ENCODE measurements around the gene SPNS3.

Gene SPNS3

DNA sequence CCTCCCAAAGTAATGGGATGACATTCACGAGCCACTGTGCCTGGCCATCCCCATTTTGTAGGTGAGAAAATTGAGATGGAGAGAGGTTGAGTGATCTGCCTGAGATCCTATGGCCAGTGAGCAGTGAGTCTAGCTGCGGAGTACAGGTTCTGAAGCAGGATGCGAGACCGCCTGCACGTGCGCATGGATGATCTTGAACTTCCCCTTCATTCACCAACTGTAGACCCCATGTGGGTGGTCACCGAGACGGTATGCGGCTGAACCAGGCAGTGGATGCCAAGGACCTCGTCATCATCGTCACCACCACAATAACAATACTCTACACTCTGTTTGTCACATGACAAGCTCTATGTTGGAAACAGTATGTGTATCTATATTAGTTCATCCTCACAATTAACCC is 6.2 kb upstream of the SPNS3 start:
- no peak for DNase-seq

DNA sequence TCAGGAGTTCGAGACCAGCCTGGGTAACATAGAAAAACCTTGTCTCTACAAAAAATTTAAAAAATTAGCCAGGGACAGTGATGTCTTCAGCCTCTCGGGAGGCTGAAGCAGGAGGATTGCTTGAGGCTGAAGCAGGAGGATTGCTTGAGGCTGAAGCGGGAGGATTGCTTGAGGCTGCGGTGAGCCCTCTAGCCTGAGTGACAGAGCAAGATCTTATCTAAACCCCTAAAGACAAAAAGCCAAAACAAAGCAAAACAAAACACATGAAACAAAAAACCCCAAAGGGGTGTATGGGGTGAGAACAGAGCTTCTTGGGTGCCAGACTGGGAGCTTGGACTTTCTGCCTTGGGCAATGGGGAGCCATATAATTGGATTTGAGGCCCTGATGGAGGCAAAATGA is 2.6 kb downstream of the SPNS3 start:
- no peak for DNase-seq

DNA sequence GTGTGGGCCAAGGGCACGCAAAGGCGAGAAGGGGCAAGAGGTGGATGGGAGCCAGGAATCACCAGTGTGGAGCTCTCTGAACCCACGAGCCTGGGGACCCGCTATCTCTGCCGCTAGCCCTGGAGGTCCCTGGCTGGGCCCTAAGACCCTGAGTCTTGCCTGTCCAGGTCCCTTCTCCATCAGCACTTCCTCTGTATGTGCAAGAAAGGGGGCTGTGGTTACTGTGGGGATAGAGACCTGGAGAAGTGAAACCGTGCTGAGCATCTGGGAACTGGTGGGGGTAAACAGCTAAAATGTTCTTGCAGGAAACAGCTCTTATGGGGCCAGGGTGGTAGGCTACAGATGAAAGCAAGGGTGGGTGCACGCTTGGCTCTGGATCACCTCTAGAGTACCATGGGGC is 3.1 kb downstream of the SPNS3 start:
- no peak for DNase-seq

DNA sequence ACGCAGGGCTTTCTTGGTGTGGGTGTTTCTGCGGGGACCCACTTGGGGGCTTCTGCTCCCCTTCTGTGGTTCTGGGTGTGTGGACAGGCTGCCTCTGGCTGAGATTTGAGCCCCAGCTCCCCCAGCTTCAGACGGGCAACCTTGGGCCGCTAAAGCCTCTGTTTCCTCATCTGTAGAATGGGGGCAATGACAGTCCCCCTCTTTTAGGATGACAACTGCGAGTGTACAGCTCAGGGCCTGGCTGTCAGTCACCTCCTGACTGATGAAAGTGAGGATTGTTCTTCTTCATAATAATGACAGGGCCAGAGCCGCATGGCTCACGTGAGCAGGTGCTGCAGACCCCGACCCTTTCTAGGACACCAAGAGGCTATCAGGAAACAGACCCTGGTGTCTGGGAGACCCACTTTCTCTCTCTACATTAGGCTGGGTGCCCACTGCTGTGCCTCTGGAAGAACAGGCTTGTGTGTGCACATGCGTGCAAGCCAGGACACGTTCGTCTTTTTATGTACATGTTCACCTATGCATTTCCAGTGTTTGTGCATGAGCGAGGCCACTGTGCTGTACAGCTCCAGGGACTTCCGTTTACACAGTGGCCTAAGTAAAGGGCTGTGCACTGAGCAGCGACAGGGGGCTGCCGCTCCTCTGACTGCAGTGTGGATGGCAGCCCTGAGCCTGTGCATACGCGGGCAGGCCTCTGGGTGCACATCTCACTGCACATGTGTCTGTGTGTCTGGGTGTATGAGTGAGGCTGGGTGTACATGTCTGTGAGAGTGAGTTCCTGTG is 4.6 kb downstream of the SPNS3 start:
- DNase-seq, result no peak

DNA sequence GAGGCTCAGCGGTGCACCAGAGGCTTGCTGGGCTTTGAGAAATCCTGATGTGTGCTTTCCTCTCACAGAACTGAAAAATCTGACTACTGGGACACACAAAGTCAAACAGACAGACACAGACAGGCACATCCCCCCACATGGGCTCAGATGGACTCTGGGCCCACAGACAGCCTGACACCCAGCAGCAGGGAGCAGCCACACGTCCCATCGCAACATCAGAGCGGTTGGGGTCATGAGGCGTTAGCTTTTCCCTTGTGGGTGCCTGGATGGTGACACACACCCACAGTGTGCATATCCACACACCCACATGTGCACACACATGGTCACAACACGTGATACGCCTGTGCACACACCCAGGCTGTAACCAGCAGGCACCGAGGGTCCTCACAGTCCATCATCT is 6.3 kb downstream of the SPNS3 start:
- DNase-seq, result no peak

DNA sequence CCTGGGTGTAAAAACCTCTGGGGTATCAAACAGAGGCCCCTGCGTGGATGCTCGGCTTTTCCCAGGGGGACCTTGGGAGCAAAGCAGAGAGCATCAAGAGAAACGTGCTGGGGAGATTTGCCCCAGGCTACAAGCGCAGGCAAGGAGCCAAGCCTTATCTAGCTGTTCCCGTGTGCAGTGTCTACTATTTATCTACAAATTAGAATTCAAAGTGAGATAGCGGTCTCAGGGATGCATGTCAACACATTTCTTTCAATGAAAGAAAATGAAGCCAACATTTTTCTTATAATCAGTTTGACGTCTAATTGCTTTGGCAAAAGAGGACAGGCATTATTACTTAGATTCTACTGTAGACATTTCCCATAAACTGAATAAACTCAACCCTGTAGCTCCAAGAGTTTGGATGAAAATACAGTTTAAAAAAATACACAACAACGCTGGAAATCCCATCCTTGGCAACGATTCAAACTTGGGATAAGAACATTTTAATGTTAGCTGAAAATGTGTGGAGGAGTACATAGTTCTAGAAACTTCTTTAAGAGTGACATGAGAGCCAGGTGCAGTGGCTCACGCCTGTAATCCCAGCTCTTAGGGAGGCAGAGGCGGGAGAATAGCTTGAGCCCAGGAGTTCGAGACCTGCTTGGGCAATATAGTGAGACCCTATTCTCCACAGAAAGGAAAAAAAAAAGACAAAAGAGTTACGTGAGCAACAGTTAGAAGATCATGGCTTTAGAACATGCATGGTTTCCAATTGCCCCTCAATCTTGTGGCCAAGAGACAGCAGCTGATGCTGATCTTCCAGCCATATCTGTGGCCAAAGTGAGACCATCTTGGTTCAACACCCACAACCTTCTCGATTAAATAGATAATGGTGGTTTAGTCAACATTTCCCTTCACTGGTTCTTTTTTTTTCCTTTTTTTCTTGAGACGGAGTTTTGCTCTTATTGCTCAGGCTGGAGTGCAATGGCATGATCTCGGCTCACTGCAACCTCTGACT is 7.2 kb downstream of the SPNS3 start:
- peak; percentile 34 for DNase-seq

DNA sequence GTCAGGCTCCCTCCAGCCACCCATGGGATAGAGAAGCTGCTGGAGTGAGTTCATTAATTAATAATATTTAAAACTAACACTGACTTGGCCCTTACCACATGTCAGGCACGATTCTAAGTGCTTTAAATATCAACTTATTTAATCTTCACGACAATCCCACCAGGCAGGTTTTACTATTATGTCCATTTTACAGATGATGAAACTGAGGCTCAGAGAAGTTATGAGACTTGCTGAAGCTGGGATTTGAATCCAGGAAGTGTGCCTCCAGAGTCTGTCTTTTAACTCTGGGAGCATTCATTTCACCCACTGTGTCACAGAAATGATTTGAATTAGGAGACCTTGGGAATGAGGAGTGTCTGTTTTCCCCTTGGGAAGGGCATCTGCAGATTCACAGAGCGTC is 8.8 kb downstream of the SPNS3 start:
- no peak for DNase-seq

DNA sequence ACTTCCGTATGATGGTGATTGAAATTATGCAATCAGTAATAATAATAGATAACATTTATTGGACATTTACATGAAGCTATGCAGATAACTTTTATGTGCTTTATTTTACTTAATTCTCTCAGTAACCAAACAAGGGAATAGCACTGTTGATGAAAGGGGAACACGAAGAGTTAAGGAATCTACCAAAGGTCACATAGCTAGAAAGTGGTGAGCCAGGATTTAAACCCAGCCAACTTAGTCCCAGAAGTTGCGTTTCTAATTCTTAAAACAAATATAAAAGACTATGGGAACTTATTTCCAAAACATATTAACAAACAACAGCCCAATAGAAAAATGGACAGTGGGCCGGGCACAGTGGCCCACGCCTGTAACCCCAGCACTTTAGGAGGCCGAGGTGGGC is 9.7 kb downstream of the SPNS3 start:
- no peak for DNase-seq

DNA sequence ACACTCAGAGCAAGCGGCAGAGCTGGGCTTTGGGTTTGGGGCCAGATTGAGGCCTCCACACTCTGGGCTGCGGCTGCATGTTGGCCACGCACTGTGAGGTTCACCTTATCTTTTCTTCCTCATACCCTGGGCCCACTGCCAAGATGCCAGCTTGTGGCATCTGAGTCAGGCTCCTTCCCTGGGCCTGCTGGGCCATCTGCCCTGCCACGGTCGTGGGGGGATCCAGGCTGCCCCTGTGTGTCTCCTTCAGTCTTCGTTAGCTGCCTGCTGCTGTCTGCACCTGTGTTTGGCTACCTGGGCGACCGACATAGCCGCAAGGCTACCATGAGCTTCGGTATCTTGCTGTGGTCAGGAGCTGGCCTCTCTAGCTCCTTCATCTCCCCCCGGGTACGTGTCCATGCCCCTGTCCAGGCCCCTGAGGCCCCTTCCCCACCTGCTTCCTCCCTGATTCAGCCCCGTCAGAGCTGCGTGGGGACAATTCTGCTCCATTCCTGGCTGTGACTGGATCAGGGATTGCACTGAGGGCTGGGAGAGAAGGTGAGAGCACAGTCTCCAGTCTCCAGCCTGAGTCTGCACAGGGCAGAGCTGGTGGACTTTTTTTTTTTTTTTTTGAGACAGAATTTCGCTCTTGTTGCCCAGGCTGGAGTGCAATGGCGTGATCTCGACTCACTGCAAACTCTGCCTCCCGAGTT is 11.2 kb downstream of the SPNS3 start:
- DNase-seq, result peak; percentile 45

DNA sequence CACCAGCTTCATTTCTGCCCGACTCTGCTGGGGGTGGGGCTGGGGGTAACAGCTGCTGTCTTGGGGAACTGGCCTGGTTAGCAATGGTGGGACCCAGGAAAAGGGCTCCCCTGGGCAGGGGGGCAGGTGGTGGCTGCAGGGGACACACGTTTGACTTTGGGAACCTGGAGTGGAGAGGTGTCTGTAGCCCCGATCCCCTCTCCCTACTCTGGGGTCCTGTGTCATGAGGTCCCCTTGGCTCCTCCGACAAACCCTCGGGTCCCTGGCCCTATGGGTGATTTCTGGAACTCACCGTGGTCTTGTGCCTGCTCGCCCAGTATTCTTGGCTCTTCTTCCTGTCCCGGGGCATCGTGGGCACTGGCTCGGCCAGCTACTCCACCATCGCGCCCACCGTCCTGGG is 12.0 kb downstream of the SPNS3 start:
- DNase-seq, result no peak

DNA sequence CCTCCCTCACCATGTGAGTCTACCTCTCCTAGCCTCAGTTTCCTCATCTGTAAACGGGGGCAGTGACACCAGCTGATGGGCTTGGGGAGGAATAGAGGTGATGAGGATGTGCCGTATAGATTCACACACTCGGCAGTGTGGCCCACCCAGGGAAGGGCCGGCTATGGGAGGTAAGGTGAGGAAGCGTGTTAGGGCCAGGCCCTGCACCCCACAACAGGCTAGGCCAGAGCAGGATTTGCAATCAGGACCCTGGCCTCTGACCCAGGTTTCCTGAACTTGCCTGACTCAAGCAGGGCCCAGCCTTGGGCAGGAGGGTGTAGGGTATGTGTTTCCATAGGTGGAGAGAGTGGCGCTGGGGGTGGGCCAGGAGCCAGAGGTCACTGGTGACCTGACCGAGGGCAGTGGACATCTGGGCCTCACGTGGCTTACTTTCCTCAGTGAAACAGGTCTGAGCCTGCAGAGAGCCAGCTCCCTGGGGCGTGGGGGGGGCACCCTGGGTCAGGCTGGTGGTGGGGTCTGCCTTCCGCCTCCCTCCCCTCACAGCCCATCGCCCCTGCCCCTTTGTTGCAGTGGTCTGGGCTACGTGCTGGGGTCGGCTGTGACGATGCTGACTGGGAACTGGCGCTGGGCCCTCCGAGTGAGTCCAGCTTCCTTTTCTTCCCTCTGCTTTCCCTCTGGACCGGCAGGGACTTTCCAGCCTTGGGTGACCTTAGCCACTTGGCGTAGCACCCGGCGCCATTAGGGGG is 12.8 kb downstream of the SPNS3 start:
- DNase-seq, result no peak

DNA sequence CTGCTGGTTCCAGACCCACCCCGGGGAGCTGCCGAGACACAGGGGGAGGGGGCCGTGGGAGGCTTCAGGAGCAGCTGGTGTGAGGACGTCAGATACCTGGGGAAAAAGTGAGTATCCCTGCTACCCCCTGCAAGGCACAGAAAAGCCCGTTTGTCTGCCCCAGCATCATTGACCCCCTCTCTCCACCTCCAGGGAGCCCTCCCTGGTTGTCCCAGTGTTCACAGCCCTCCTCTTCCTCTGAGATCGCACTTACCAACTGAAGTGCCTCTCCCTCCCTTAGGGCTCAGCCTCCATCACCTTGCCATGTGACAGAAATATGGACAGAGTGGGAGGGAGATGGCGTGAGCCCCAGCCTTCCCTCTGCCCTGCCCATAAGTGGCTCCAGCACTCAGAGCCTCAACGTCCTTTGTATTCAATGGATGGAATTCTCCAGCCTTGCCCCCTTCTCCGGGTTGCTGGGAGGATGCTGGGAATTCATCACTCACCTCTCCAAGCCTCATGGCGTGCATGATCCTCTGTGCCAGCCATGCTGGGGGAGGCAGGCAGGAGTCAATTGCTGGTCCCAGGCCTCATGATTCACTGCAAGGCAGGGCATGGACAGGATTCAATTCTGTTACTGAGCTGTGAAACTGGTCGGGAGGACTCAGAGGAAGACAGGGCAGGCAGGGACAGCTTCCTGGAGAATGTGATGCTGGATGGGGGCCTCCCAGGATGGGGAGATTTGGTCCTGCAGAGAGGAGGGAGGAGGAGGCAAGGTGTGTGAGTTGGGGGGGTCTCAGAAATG is 14.6 kb downstream of the SPNS3 start:
- no peak for DNase-seq

DNA sequence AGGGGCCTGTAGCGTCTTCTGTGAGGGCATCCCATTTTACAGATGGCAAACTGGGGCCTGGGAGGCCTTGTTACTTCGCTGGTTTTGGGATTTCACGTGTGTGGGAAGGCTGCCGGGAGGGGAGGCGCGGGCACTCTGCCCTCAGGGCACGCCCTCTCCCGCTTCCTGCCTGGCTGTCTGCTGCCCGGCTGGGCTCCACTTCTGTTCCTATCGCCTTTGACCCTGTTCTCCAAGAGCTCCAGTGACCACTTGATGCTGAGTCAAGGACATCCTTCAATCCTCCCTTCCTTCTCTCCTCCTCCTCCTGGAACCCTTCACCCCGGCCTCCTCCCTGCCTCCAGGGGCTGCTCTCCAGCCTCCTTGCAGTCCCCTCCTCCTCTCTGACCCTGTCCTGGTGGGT is 16.0 kb downstream of the SPNS3 start:
- DNase-seq, result peak; percentile 7

DNA sequence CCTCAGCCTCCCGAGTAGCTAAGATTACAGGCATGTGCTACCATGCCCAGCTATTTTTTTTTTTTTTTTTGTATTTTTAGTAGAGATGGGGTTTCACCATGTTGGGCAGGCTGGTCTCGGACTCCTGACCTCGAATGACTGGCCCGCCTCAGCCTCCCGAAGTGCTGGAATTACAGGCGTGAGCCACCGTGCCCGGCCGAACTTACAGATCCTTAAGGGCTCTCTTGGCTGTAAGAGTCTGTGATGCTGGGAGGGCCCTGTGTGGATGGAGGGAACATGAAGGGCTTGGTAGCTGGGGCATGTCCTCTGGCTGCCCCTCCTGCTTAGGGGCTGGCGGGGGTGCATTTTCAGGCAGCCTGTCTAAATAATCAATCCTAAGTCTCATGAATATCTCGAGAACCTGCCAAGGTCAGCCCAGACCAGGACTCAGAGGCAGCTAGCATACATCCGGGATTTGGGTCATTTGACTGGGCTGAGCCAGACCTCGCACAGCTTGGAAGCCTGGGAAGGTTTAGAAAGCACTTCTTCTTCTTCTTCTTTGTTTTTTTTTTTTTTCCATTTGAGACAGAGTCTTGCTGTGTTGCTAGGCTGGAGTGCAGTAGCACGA is 17.1 kb downstream of the SPNS3 start:
- no peak for DNase-seq

DNA sequence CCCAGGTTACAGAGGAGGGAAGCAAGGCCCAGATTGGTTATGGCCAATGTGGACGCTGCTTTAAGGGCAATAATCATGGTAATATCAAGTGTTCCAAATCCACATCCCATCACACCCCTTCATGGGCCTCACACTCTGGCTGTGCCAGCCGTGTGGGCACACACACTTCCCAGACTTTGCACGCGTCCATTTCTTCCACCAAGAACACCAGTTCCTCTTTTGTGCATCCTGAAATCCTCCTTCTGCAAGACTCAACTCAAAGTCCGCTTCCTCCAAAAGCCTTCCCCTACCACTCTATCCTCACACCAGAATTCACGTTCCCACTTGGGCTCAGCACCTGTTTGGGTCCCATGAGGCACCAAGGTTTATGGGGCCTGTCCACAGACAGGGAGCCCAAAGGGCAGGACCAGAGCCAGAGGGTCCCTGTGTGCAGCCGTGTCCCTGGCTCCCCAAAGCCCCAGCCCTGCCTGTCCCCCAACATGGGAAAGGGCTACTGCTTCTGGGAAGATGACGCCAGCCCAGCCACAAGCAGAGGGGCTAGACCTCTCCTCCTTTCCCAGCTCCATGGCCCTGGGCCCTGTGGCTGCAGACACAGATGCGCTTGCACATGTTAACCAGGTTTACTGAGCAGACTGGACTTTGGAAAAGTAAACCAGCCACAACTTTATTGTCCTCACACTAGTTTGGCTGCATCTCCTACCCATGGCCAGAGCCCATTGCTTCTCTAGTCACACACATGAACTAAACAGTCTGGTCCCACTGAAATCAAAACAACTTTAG is 20.3 kb downstream of the SPNS3 start:
- DNase-seq, result no peak

DNA sequence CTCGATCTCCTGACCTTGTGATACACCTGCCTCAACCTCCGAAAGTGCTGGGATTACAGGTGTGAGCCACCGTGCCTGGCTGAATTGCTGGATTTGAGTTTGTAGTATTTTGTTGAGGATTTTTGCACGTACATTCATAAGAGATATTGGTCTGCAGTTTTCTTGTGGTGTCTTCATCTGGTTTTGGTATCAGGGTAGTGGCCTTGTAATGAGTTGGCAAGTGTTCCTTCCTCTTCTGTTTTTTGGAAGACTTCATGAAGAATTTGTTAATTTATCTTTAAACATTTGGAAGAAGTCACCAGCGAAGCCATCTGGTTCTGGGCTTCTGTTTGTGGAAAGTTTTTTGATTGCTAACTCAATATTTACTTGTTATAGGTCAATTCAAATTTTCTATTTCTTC is 26.9 kb downstream of the SPNS3 start:
- DNase-seq, result no peak

DNA sequence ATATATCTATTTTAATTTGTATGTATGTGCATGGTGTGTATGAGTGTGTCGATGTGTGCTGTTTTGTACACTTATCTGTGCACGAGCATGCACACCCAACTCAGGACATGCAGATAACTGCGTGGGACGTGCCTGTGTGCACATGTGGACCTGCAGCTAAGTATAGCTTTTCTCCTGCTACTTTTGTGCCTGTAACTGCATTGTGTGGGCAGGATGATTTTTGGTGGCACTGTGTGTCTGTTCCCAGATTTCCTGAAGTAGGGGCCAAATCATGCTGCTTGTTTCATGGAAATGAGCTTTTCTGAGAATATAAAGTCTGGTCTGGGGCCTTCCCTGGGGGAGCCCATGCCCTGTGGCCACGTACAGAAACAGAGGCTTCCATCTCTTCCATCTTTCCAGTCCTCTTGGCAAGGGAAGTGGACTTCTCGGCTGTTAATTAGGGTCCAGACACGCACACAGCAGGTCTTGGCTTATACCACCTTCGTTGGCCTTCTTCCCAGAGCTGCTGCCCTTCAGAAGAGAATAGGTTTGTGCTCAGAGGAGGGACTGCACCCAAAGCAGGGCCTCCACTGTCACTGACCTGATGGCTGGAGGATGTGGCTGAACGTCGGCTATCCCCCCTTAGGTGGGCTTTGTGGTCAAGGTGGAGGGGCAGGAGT is 30.2 kb downstream of the SPNS3 start:
- DNase-seq, result peak; percentile 38

DNA sequence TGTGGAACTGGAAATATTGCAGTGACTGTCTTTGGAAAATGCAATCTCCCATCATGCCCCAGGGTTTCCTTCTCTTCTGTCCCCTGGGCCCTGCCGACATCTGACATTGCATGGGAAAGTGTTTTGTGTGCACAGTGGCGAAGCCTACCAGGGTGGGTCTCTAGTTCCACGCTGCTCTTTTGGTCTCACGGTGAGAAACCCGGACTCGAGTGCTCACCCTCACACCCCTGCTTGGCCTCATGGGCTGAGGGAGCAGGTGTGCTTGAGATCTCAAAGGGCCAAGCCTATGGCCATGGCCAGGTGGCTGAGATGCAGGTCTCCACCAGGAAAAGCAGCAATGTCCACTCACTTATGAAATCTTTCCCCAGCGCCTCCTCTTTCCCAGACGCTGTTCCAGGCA is 32.0 kb downstream of the SPNS3 start:
- DNase-seq, result no peak

DNA sequence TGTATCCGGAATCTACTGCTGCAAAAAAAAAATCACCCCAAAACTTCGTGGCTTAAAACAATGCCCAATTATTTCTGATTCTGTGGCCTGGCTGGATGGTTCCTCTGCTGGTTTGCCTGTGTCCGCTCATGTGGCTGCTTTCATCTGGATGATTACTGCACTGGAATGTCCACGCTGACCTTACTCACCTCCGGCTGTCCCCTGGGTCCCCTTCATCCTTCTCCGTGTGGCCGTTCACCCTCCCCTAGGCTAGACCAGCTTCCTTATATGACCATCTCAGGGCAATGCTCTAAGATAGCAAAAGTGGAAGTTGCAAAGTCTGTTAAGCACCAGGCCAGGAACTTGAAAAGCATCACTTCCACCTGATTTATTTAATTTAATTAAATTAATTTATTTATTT is 33.5 kb downstream of the SPNS3 start:
- no peak for DNase-seq

DNA sequence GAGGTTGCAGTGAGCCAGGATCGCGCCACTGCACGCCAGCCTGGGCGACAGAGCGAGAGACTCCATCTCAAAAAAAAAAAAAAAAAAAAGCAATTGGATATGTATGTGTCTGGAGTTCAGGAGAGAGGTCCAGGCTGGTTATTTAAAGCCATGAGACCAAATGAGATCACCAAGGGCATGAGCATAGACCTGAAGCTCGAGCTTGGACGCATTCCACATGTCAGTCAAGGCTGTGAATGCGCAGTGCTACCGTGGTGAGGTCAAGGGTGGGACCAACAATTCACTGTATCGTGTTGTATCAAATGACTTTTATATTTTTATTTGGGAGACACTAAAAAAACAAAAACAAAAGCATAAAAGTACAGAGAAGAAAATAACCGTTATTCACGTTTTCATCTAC is 35.8 kb downstream of the SPNS3 start:
- DNase-seq, result no peak

All from DMS79 treated with DMSO at 0.1 percent for 48 hours (cell line).